H1 (cell line): ENCODE data around the gene MSMP. TPM values are rescaled to one million over a fixed set of nuclear protein-coding genes. Genes with fewer than 3 reads are reported as not detected.

Experiments used
- CTCF ChIA-PET: fragments of 300-600 bp; sonication (Branson Sonifier 250); formaldehyde crosslinking; loops from one replicate; lab custom pipeline; 2021; ENCODE audit not compliant: partially characterized antibody; lab: Charles Lee
- POLR2A ChIA-PET: fragments of 300-600 bp; sonication (Branson Sonifier 250); formaldehyde crosslinking; loops from one replicate; lab custom pipeline; 2021; ENCODE audit warnings: inconsistent platforms; ENCODE audit not compliant: partially characterized antibody; lab: Charles Lee
- DNase-seq, 2 experiments: peaks; one replicate each; pipeline versions ENCODE4 v3.0.0 to v3.0.0-alpha.2; 2010 to 2022; ENCODE audit warnings: low spot score in 2 of 2, low read depth in 1 of 2, mixed read lengths in 1 of 2
- FAIRE-seq: peaks from 2 replicates; lab custom pipeline; 2011; peaks lifted over from hg19 to GRCh38; lab: Jason Lieb, UNC
- H2AFZ ChIP-seq: 2 replicates; pipeline ENCODE4 v1.8.1; 2012; ENCODE audit warnings: low read length, inconsistent platforms
- H2AK5ac ChIP-seq: 2 replicates; pipeline ENCODE4 v1.6.1; 2013; ENCODE audit warnings: low read depth, low read length
- H2BK120ac ChIP-seq: replicated peaks from 2 replicates; pipeline ENCODE3; 2013; ENCODE audit warnings: low read depth, low read length, inconsistent platforms
- H2BK12ac ChIP-seq: 2 replicates; pipeline ENCODE4 v1.6.1; 2013; ENCODE audit warnings: low read depth, low read length
- H2BK15ac ChIP-seq: 2 replicates; pipeline ENCODE4 v1.6.1; 2013; ENCODE audit warnings: low read length
- H2BK20ac ChIP-seq: 2 replicates; pipeline ENCODE4 v1.6.1; 2013; ENCODE audit warnings: low read length
- H2BK5ac ChIP-seq: 2 replicates; pipeline ENCODE4 v1.6.1; 2013; ENCODE audit warnings: low read depth, low read length
- H3K14ac ChIP-seq: 2 replicates; pipeline ENCODE4 v1.6.1; 2013; ENCODE audit warnings: inconsistent platforms; ENCODE audit not compliant: insufficient read length
- H3K18ac ChIP-seq: 2 replicates; pipeline ENCODE4 v1.6.1; 2013; ENCODE audit warnings: low read length; ENCODE audit errors: extremely low read depth
- H3K23ac ChIP-seq: 2 replicates; pipeline ENCODE4 v1.6.1; 2013; ENCODE audit warnings: inconsistent platforms; ENCODE audit not compliant: insufficient read length
- H3K23me2 ChIP-seq: 2 replicates; pipeline ENCODE4 v1.6.1; 2013; ENCODE audit warnings: low read depth, low read length
- H3K27ac ChIP-seq: 2 replicates; pipeline ENCODE4 v1.6.1; 2011; ENCODE audit warnings: low read depth, low read length, inconsistent platforms
- H3K27me3 ChIP-seq, 4 experiments: replicated peaks in 1 of 4; 1 replicate in 1 of 4; 2 replicates in 3 of 4; pipeline versions ENCODE4 v1.6.1 to v1.8.1; 2011 to 2013; ENCODE audit warnings: low read length in 3 of 4, mild to moderate bottlenecking in 3 of 4, inconsistent platforms in 2 of 4, mixed read lengths in 2 of 4, moderate library complexity in 1 of 4; ENCODE audit not compliant: control insufficient read depth in 3 of 4, insufficient read depth in 3 of 4; ENCODE audit errors: extremely low read depth in 1 of 4
- H3K36me3 ChIP-seq, 4 experiments: 2 replicates each; pipeline versions ENCODE4 v1.6.1 to v1.8.1; 2011 to 2013; ENCODE audit warnings: mild to moderate bottlenecking in 4 of 4, low read length in 3 of 4, moderate library complexity in 2 of 4, control low read depth in 1 of 4, inconsistent platforms in 1 of 4; ENCODE audit not compliant: insufficient read depth in 4 of 4, control insufficient read depth in 2 of 4
- H3K4ac ChIP-seq: replicated peaks from 2 replicates; pipeline ENCODE3; 2013; ENCODE audit warnings: low read length, low read depth, mixed read lengths, inconsistent platforms; ENCODE audit not compliant: insufficient read length
- H3K4me1 ChIP-seq, 4 experiments: replicated peaks in 1 of 4; 1 replicate in 1 of 4; 2 replicates in 3 of 4; pipeline versions ENCODE4 v1.6.1 to v1.8.1; 2011 to 2013; ENCODE audit warnings: low read length in 3 of 4, inconsistent platforms in 2 of 4, mixed read lengths in 1 of 4; ENCODE audit not compliant: insufficient read depth in 4 of 4, control insufficient read depth in 3 of 4
- H3K4me2 ChIP-seq, 2 experiments: 2 replicates each; pipeline versions ENCODE4 v1.6.1 to v1.8.1; 2011 to 2013; ENCODE audit warnings: low read depth in 2 of 2, low read length in 2 of 2, control low read depth in 1 of 2, inconsistent platforms in 1 of 2, mild to moderate bottlenecking in 1 of 2; ENCODE audit not compliant: insufficient read depth in 1 of 2
- H3K4me3 ChIP-seq, 4 experiments: fragments of 200-600, 300-600 bp in 1 of 4; sonication (generic), shearing (Covaris generic), sonication (Bioruptor Twin) in 1 of 4; 2 replicates each; pipeline versions ENCODE4 v1.5.1 to v1.8.1; 2011 to 2016; ENCODE audit warnings: low read length in 4 of 4, low read depth in 3 of 4, control low read depth in 2 of 4, inconsistent platforms in 2 of 4, mild to moderate bottlenecking in 2 of 4, mixed read lengths in 1 of 4, moderate library complexity in 1 of 4; ENCODE audit not compliant: insufficient read depth in 2 of 4; ENCODE audit errors: extremely low read depth in 1 of 4
- H3K56ac ChIP-seq: replicated peaks from 2 replicates; pipeline ENCODE3; 2013; ENCODE audit warnings: low read depth, mild to moderate bottlenecking, mixed read lengths, low read length, inconsistent platforms; ENCODE audit not compliant: insufficient read length
- H3K79me1 ChIP-seq: 2 replicates; pipeline ENCODE4 v1.6.1; 2013; ENCODE audit warnings: low read depth, low read length, control low read depth
- H3K79me2 ChIP-seq, 2 experiments: 2 replicates each; pipeline versions ENCODE4 v1.6.1 to v1.8.1; 2012 to 2013; ENCODE audit warnings: low read length in 2 of 2, mild to moderate bottlenecking in 2 of 2, inconsistent platforms in 1 of 2; ENCODE audit not compliant: insufficient read depth in 2 of 2, control insufficient read depth in 1 of 2
- H3K9ac ChIP-seq, 4 experiments: replicated peaks in 1 of 4; 1 replicate in 1 of 4; 2 replicates in 3 of 4; pipeline versions ENCODE4 v1.6.1 to v1.8.1; 2011 to 2013; ENCODE audit warnings: low read depth in 3 of 4, low read length in 3 of 4, control low read depth in 2 of 4, mild to moderate bottlenecking in 2 of 4, moderate library complexity in 2 of 4, inconsistent platforms in 1 of 4; ENCODE audit errors: extremely low read depth in 1 of 4
- H3K9me3 ChIP-seq, 2 experiments: 2 replicates each; pipeline versions ENCODE4 v1.6.1 to v1.8.1; 2012 to 2013; ENCODE audit warnings: mild to moderate bottlenecking in 2 of 2, moderate library complexity in 2 of 2, control low read depth in 1 of 2, inconsistent platforms in 1 of 2, low read depth in 1 of 2, low read length in 1 of 2, mixed read lengths in 1 of 2; ENCODE audit not compliant: insufficient read depth in 2 of 2
- H4K20me1 ChIP-seq, 2 experiments: replicated peaks in 1 of 2; 2 replicates each; pipeline versions ENCODE3 to v1.8.1; 2011 to 2013; ENCODE audit warnings: inconsistent platforms in 2 of 2, low read length in 2 of 2, mild to moderate bottlenecking in 1 of 2; ENCODE audit not compliant: insufficient read depth in 2 of 2, control insufficient read depth in 1 of 2
- H4K5ac ChIP-seq: 2 replicates; pipeline ENCODE4 v1.6.1; 2013; ENCODE audit warnings: low read length, low read depth, mixed read lengths, inconsistent platforms; ENCODE audit not compliant: insufficient read length
- H4K8ac ChIP-seq: 2 replicates; pipeline ENCODE4 v1.8.0; 2013; ENCODE audit warnings: mild to moderate bottlenecking, moderate library complexity, low read length, inconsistent platforms; ENCODE audit not compliant: insufficient read depth; ENCODE audit errors: extremely low read depth
- H4K91ac ChIP-seq: replicated peaks from 2 replicates; pipeline ENCODE3; 2013; ENCODE audit warnings: low read length, mixed read lengths, inconsistent platforms; ENCODE audit not compliant: insufficient read length
- GTF2F1 ChIP-seq: IDR thresholded peaks from 2 replicates; pipeline ENCODE4 v1.6.1; 2012; ENCODE audit warnings: low read depth, low read length, improper control_type of control experiment, borderline replicate concordance
- KDM4A ChIP-seq: IDR thresholded peaks from one replicate; pipeline ENCODE4 v1.7.1; 2012; ENCODE audit warnings: low read depth, mild to moderate bottlenecking, moderate library complexity, low read length, inconsistent platforms; ENCODE audit not compliant: severe bottlenecking
- POLR2A ChIP-seq, 2 experiments: IDR thresholded peaks; 1 replicate in 1 of 2; 2 replicates in 1 of 2; pipeline ENCODE4 v1.6.1; 2011; ENCODE audit warnings: low read depth in 2 of 2, low read length in 2 of 2, mild to moderate bottlenecking in 2 of 2; ENCODE audit errors: control extremely low read depth in 1 of 2
- WGBS, 2 experiments: shearing (Covaris generic) in 1 of 2; methylation state at CpG; one replicate each; pipeline versions ENCODE4 v1.1.6 to v1.1.7; 2013 to 2015; ENCODE audit warnings: low lambda C conversion rate in 2 of 2, mixed read lengths in 2 of 2, inconsistent platforms in 1 of 2, low coverage in 1 of 2, missing lambda C conversion rate in 1 of 2; ENCODE audit not compliant: insufficient replicate concordance in 2 of 2, insufficient coverage in 1 of 2, insufficient read length in 1 of 2; ENCODE audit errors: extremely low coverage in 1 of 2, missing lambda C conversion rate in 1 of 2; 5-methylcytosine and 5-hydroxymethylcytosine counted together
- polyA plus RNA-seq, 7 experiments: library from polyadenylated mRNA; depleted of rRNA in 3 of 7; stranded (reverse) in 5 of 7; unstranded in 2 of 7; fragments of >200 nt in 5 of 7; fragments of 200-250 nt in 2 of 7; gene quantifications; 1 replicate in 5 of 7; 2 replicates in 1 of 7; 4 replicates in 1 of 7; pipeline versions ENCODE4 v1.2.1 to v1.2.3, GENCODE V29; 2011 to 2013; ENCODE audit warnings: missing spikeins in 2 of 7, mixed read lengths in 2 of 7
- total RNA-seq: library from RNA; stranded (reverse); fragmentation: NEBNext Ultra II Directional; extraction: Animal tissue kit (Norgen Biotek cat#: 25700); gene quantifications from 2 replicates; pipeline ENCODE4 v1.2.1, GENCODE V29; 2021

MSMP gene
- total and polyA plus RNA-seq, 2 of the 8 experiments (the other 6 are each of a cell fraction or from before 2014, with no cell fraction given): 0.53 TPM; not detected in 1

DNA sequence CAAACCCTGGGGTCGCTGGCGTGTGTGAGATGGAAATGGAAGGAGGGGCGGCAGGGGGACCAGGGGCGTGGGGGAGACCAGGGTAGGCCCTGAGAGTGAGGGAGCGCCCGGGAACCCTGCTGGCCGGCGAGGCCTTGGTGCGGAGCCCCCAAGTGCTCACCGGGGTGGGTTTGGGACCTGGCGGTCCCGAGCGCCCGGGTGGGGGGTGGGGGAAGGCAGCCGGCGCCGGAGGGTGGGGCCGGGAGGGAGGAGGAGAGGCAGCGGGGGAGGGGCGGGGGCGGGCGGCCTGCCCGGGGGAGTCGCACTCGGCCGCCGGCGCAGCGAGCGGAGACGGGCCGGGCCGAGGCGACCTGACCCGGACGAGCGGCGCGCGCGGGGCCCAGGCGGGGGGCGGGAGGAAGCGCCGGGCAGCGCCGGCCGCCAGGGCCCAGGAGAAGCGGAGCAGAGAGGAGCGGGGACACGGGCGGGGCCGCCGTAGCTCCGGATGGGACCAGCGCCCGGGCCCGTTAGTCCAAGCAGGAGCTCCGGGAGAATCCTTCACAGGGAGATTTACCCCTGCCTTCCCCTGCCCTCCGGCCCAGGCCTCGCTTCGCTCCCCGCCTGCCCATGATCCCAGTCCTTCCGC, 37.3 kb upstream of the MSMP start, which contains the start of gene NPR2:
TSS of gene NPR2 (plus strand) at position 295 of the 625 bp plus-strand sequence. CDS start 818 bp downstream, outside the sequence.
- DNase-seq: peak in 1 of 2 experiments; percentile 70
- H2AK5ac ChIP-seq: no peak within 1 kb of the TSS
- no peak within 1 kb of the TSS; the same call in 1 of the 2 replicates for H2BK5ac ChIP-seq
- FAIRE-seq: no peak
- no peak within 1 kb of the TSS for H2BK120ac ChIP-seq
- no peak within 1 kb of the TSS for H3K14ac ChIP-seq
- H3K27me3 ChIP-seq: peaks cover 0 to 10% (median 0%) of the 10 kb centered on the region in 4 experiments; a peak in 4 of 7 replicates
- H4K91ac ChIP-seq: peak within 1 kb of the TSS; percentile 17
- H4K5ac ChIP-seq: peak within 1 kb of the TSS; percentile 70
- no peaks in the 10 kb centered on the region for H4K20me1 ChIP-seq
- peak within 1 kb of the TSS; percentile 30 for H3K4ac ChIP-seq
- peak within 1 kb of the TSS; percentile 50; the same call in 1 of the 2 replicates for H2BK12ac ChIP-seq
- TF ChIP-seq KDM4A: peak; percentile 54
- no peak for TF ChIP-seq GTF2F1
- 0 out of 3 replicates have a peak, but pooled peaks of 1 of the 2 experiments have one; percentile 32 for TF ChIP-seq POLR2A (IDR thresholded peaks at IDR 0.05; ENCODE audit: control extremely low read depth in 1 of 2, low read depth in 2 of 2, low read length in 2 of 2)
- no peak within 1 kb of the TSS for H3K23ac ChIP-seq
- H4K8ac ChIP-seq: peak within 1 kb of the TSS; percentile 85
- CTCF ChIA-PET: interaction anchor here (0.9 to 2.6 kb wide), 8 partner anchors 12 to 91 kb away, joined by 3 to 26 read pairs (median 4); partner anchors contain the start of genes HINT2 and SPAG8
- no peak within 1 kb of the TSS for H3K27ac ChIP-seq
- no peaks in the 10 kb centered on the region for H3K9me3 ChIP-seq
- H3K79me2 ChIP-seq: no peaks in the 10 kb centered on the region
- H2BK20ac ChIP-seq: no peak within 1 kb of the TSS
- peak within 1 kb of the TSS; percentile 69 for H2AFZ ChIP-seq
- H3K4me2 ChIP-seq: peak within 1 kb of the TSS; percentile 46 to 91
- H2BK15ac ChIP-seq: peak within 1 kb of the TSS; percentile 81; the same call in 1 of the 2 replicates
- peak within 1 kb of the TSS; percentile 52 to 67 (median 60) for H3K4me3 ChIP-seq
- peaks cover 5 to 13% (median 7%) of the 10 kb centered on the region in 4 experiments; a peak in 6 of 7 replicates for H3K4me1 ChIP-seq
- H3K56ac ChIP-seq: no peak within 1 kb of the TSS
- no peaks in the 10 kb centered on the region for H3K36me3 ChIP-seq
- H3K79me1 ChIP-seq: no peaks in the 10 kb centered on the region
- 0% methylated on average over 4 of the region's 64 CpGs; no CpG with 5 or more reads in 1 of the 2 experiments for WGBS, 2 experiments
- POLR2A ChIA-PET: interaction anchor here (0.9 to 3.9 kb wide), 6 partner anchors 10 to 52 kb away, joined by 3 to 38 read pairs (median 4); partner anchors contain the start of genes FAM221B, HINT2, SPAG8 and TMEM8B
- peak within 1 kb of the TSS in 3 of 4 experiments; percentile 34 to 62 (median 41); a peak in 5 of 7 replicates for H3K9ac ChIP-seq
- H3K23me2 ChIP-seq: peaks cover 5% of the 10 kb centered on the region; the same call in 1 of the 2 replicates
- peak within 1 kb of the TSS; percentile 78 for H3K18ac ChIP-seq
